NCI-H748 (cell line): ENCODE measurements around the gene COA8.
A peak's percentile ranks its signal among the peaks of the same experiment; 100 is the strongest.

ENCODE experiments used
- DNase-seq: peaks from one replicate; lab custom pipeline; 2025; ENCODE audit not compliant: unreplicated experiment; lab: John Stamatoyannopoulos, UW

The COA8 gene

GRCh38 chr14:103547941-103548462 is 14.8 kb upstream of the COA8 start:
- DNase-seq = no peak

DNA sequence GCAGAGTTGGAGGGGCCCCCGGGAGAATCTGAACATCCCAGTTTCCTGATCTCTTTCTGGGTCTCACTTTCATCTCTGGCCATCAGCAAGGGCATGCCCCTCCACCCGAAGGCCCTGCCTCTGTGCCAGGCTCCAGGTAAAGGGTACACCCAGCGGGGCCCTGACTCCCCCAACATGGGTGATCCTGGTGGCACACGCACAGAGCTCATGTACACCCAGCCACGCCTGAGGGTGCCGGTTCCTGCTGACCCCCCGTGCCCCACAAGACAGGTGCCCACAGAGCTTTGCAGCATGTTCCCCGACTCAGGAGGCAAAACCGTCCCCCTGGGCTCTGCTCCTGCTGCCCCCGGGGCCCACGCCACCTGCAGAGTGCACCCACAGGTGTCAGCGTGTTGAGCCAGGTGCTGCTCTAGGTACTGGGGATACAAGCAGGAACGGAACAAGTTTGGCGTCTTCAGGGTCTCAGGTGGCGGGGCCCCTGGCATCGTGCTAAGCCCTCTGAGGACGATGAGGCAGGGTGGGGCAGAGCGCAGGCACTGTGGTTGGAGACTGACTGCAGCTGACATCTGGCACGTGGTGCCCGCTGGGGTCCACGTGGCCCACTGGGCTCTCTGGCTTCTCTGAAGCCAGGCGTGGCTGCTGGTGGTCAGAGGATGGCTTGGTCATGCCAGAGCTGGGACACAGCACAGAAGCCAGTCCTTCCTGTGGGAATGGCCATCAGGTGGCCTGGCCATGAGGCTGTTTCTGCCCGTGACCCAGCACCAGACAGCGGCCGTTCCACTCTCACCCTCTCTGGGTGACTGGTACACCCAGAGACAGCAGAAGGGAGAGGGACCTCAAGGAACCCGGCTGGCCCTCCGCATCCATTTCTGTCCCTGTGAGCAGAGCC is 14.1 kb upstream of the COA8 start:
- DNase-seq = no peak

GRCh38 chr14:103549361-103550311 is 13.1 kb upstream of the COA8 start:
- no peak for DNase-seq

GRCh38 chr14:103550451-103551337 is 12.1 kb upstream of the COA8 start:
- DNase-seq = no peak

DNA sequence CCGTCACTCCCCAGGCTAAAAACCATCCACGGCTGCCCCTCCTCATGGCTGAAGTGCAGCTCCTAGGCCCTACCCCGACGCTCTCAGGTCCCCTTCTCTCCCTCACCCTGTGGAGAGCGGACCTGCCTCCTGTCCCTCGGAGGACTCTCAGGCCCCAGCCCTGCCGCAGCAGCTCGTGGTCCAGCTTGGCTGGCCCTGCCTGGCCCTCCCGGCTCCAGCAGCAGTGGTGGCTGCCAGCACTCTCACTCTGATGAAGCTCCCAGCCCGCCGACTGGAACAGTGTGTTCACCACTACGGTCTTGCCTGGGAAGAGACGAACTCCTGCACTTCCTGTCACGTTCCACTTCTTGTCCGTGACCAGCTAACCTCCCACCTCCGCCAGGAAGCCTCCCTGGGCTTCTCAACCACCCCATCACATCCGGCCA is 11.4 kb upstream of the COA8 start:
- no peak for DNase-seq

DNA sequence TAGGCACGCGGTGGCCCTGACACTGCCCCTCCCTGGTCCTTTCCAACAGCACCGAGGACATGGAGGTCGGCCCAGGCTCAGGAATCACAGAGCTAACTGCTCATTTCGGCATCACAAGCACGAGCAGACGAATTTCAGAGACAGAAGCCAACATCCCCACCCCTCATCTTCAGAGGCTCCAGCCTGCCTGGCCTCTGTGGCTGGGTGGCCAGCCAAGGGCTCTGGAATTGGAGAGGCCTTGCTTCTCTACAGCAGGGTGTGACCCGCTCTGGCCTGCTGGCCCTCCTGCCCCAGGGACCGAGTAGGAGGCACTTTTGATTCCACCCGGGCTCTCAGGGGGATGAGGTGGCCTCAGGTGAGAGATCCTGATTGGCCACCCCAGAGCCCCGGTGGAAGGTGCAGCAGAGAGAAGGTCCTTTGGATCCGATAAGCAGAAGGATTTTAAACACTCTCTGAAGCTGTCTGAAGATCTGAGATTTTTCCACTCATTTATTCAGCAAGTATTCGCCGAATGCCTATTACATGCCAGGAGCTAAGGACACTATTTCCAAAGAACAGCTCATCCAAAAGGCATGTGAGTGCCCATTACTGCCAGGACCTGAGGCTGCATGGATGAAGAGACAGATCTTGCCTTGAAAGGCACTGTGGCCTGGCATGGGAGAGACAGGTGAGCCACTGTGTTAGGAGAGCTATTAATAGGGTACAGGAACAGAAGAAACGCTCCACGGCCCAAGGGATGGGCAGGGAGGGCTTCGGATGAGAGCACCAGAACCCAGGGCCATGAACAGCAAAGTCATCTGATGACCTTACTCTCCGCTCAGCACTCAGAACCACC is 10.5 kb upstream of the COA8 start:
- DNase-seq = no peak

GRCh38 chr14:103552846-103553210 is 9.9 kb upstream of the COA8 start:
- no peak for DNase-seq

GRCh38 chr14:103555559-103556337 is 7.0 kb upstream of the COA8 start:
- DNase-seq = no peak

GRCh38 chr14:103556946-103557758 is 5.6 kb upstream of the COA8 start:
- DNase-seq = no peak

DNA sequence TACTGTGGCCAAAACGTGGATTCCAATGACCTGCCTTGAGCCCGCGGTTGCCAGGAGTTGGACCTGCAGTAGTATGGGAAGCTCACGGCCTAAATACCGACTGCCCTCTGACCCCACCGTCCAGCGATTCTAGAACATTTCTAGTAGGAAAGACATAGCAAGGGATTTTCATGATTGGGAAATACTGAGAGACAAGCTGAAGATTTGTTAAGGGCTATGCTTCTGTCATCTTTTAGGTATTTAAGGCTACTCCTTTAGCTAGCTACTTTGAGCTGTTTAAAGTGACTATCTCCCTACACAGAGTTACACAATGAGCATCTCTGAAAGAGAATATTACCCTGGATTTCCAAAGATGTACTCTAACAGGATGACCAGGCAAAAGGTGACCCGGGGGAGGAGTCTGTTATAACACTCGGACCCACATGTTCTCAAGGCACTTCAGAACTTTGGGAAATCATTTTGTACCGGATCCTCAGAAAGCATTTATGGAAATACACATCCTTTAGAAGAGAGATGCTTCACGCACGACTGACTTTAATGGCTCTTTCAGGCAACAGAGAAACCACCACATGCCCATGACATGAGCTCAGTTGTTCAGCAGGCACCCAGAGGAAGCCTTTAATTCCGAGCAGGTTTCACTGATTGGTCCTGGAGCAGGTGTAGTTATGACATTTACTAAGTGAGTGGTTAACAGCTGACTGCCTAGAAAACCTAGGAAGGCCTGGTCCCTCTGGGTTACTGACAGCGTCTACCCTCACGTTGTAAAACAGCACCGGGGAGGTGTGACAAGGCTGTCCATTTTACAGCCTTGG is 4.5 kb upstream of the COA8 start:
- DNase-seq = no peak

- no peak for DNase-seq
Observed at GRCh38 chr14:103559766-103560165, 3.0 kb upstream of the COA8 start.

DNA sequence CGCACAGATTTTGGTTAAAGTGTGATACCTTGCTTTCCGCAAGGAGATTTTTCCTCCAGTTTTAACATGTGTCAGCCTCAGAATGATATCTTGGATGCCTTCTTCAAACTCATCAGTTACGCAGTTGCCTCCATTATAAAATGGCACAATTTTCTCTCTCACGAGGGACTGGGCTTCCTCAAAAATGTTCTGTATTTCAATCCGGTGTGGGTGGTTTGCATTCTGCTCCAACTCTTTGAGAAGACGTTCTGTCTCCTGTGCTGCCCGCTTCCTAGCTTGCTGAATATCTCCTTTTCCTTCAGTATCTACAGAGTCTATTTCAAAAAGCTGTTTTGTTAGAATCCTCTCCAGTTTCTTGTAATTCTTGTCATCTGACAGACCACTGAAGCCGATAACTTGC is 2.1 kb upstream of the COA8 start:
- DNase-seq = no peak

- peak; percentile 67 for DNase-seq
Observed at GRCh38 chr14:103561381-103562178, 1.2 kb upstream of the COA8 start.

DNA sequence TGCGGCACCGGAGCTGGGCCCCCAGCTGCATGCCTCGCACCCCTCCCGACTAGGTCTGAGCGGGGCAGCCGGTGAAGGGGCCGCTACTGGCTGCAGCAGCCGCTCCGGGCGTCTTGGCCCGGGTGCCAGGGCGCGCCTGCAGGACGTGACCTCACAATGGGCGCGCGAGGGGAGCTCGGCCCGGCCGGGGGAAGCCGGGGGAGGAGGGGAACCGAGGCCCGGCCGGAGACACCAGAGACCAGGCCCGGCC is 656 bp upstream of the COA8 start:
- DNase-seq = peak; percentile 75

DNA sequence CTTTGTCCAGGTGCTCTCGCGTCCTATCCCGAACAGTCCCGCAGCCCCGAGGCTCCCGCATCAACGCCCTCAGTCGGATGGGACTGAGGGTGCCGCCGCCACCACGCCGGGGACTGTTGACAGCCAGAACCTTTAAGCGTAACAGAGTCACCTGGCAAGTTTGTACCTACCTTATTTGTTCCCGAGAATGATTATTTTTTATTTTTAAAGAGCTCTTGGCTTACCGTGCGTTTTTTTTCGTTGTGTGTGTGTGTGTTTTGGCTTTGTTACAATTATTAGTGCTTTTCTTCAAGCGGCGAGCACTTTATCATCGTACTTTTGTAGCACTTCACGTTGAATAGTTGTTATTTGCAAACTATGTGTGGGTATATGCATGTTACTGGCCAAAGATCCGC is 463 bp downstream of the COA8 start:
- DNase-seq = no peak

DNA sequence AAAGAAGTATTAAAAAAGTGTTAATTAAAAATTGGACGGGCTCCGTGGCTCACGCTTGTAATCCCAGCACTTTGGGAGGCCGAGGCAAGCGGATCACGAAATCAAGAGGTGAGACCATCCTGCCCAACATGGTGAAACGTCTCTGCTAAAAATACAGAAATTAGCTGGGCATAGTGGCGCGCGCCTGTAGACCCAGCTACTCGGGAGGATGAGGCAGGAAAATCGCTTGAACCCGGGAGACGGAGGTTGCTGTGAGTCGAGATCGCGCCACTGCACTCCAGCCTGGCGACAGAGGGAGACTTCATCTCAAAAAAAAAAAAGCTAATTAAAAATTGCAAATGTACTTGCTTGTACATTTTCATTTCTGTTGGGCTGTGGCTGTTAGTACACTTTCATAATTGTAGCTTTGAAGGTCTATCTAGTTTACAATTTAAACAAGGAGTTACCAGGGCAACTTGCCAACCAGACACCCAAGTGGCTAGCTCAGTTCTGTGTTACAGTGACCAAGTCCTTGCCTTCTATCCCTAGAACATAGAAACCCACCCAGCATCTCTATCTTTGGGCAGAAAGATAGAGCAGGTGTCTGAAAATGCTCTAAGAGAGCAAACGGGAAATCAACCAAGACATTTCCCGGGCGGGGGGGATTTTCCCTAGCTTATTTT is 1.2 kb downstream of the COA8 start:
- DNase-seq = peak; percentile 38
